Prostate gland (tissue), 2 donors: ENCODE results near the gene C1orf232.

Source experiments
- CTCF ChIP-seq, 4 experiments: fragments of 200-600 bp in 2 of 4; fragments of 450-650 bp in 2 of 4; sonication (generic) in 2 of 4; IDR thresholded peaks; 1 replicate in 3 of 4; 2 replicates in 1 of 4; pipeline ENCODE4 v1.5.1; 2016 to 2019; ENCODE audit warnings: antibody characterized with exemption in 4 of 4, mild to moderate bottlenecking in 2 of 4, moderate library complexity in 2 of 4
- POLR2AphosphoS5 ChIP-seq: sonication (generic); formaldehyde crosslinking; IDR thresholded peaks from one replicate; pipeline ENCODE4 v1.6.1; 2017; ENCODE audit warnings: antibody characterized with exemption

GRCh38 chr1:26127235-26128163, 41.3 kb downstream of the C1orf232 start:
- TF ChIP-seq CTCF (IDR thresholded peaks at IDR 0.05) (no peak), POLR2AphosphoS5 (no peak)
